Endodermal cell (in vitro differentiated cells): ENCODE data around the gene TDRD3. TPM values are rescaled to one million over a fixed set of nuclear protein-coding genes. Genes with fewer than 3 reads are reported as not detected.
"Not testable (repeated sequence)": the region's sequence is repeated elsewhere in the genome, so short reads cannot be mapped to it uniquely, and the experiment has no call there.

ENCODE experiments used
- DNase-seq: peaks from one replicate; pipeline ENCODE4 v3.0.0-alpha.2; 2017
- H3K27ac ChIP-seq: 2 replicates; pipeline ENCODE4 v1.5.1; 2013; ENCODE audit warnings: mild to moderate bottlenecking, low read depth, low read length, moderate library complexity
- H3K27me3 ChIP-seq: 2 replicates; pipeline ENCODE4 v1.6.1; 2013; ENCODE audit warnings: mild to moderate bottlenecking, low read length, moderate library complexity; ENCODE audit not compliant: insufficient read depth, control insufficient read depth, poor library complexity, severe bottlenecking
- H3K36me3 ChIP-seq: 2 replicates; pipeline ENCODE4 v1.7.0; 2013; ENCODE audit warnings: mild to moderate bottlenecking, low read length, moderate library complexity; ENCODE audit not compliant: control insufficient read depth, insufficient read depth
- H3K4me1 ChIP-seq: one replicate; pipeline ENCODE4 v1.7.0; 2013; ENCODE audit warnings: low read length; ENCODE audit not compliant: control insufficient read depth, insufficient read depth
- H3K4me3 ChIP-seq: 2 replicates; pipeline ENCODE4 v1.5.1; 2013; ENCODE audit warnings: mild to moderate bottlenecking, low read length, moderate library complexity
- H3K9ac ChIP-seq: 2 replicates; pipeline ENCODE4 v1.6.1; 2013; ENCODE audit warnings: mild to moderate bottlenecking, low read length, moderate library complexity; ENCODE audit not compliant: poor library complexity, severe bottlenecking; ENCODE audit errors: extremely low read depth
- H3K9me3 ChIP-seq: 2 replicates; pipeline ENCODE4 v1.6.1; 2013; ENCODE audit warnings: mild to moderate bottlenecking, low read length, moderate library complexity; ENCODE audit not compliant: control insufficient read depth
- H3K27ac Mint-ChIP-seq: 2 replicates; pipeline ENCODE4 v1.8.0; 2020; ENCODE audit warnings: mixed read lengths
- H3K27me3 Mint-ChIP-seq: 2 replicates; pipeline ENCODE4 v1.8.0; 2021; ENCODE audit warnings: mild to moderate bottlenecking, mixed read lengths; ENCODE audit not compliant: insufficient read depth
- H3K36me3 Mint-ChIP-seq: 2 replicates; pipeline ENCODE4 v1.8.0; 2020; ENCODE audit warnings: low read depth, mixed read lengths
- H3K4me1 Mint-ChIP-seq: 2 replicates; pipeline ENCODE4 v1.8.0; 2020; ENCODE audit warnings: mixed read lengths
- H3K4me3 Mint-ChIP-seq: 2 replicates; pipeline ENCODE4 v1.8.0; 2020; ENCODE audit warnings: mild to moderate bottlenecking, moderate library complexity, mixed read lengths
- H3K9me3 Mint-ChIP-seq: 2 replicates; pipeline ENCODE4 v1.8.0; 2020; ENCODE audit warnings: mild to moderate bottlenecking, mixed read lengths
- WGBS, 2 experiments: methylation state at CpG; one replicate each; pipeline versions ENCODE4 v1.1.5 to v1.1.7; 2013; ENCODE audit warnings: missing lambda C conversion rate in 2 of 2, mixed read lengths in 1 of 2; ENCODE audit not compliant: insufficient coverage in 1 of 2, insufficient read length in 1 of 2; 5-methylcytosine and 5-hydroxymethylcytosine counted together
- total RNA-seq, 2 donors: library from RNA; stranded (reverse); fragmentation: NEBNext Ultra II Directional in 1 of 2; extraction: Animal tissue kit (Norgen Biotek cat#: 25700) in 1 of 2; gene quantifications; 2 replicates in 1 of 2; 3 replicates in 1 of 2; pipeline ENCODE4 v1.2.1, GENCODE V29; 2021
- TF ChIP-seq, protein P1 (sequence below): fragments of 200-600 bp; sonication (generic); conservative IDR thresholded peaks from 2 replicates; pipeline ENCODE4 v1.5.0; 2021; ENCODE audit warnings: antibody characterized with exemption, mild to moderate bottlenecking

TDRD3 gene
- total RNA-seq, 2 donors from 2014 or later: 25.3 to 36.1 TPM

DNA sequence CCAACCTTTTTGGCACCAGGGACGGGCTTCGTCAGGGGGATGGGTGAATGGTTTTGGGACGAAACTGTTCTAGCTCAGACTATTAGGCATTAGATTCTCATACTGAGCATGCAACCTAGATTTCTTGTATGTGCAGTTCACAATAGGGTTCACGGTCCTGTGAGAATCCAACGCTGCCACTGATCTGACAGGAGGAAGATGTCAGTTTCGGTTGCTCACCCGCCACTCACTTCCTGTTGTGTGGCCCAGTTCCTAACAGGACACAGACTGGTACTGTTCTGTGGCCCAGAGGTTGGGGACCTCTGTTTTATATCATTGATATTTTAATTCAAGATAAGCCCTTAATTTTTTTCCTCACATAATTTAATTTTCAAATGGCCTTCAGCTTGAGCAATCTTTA lies 26.7 kb upstream of the TDRD3 start:
- no peak for DNase-seq
- Mint-ChIP-seq H3K9me3 (peaks cover 2% of the 10 kb centered on the region), H3K4me1 (no peaks in the 10 kb centered on the region), H3K4me3 (no peak overlapping the region), H3K36me3 (no peaks in the 10 kb centered on the region), H3K27me3 (no peaks in the 10 kb centered on the region), H3K27ac (no peak overlapping the region)
- H3K36me3 ChIP-seq: no peaks in the 10 kb centered on the region
- TF ChIP-seq, protein P1, sequence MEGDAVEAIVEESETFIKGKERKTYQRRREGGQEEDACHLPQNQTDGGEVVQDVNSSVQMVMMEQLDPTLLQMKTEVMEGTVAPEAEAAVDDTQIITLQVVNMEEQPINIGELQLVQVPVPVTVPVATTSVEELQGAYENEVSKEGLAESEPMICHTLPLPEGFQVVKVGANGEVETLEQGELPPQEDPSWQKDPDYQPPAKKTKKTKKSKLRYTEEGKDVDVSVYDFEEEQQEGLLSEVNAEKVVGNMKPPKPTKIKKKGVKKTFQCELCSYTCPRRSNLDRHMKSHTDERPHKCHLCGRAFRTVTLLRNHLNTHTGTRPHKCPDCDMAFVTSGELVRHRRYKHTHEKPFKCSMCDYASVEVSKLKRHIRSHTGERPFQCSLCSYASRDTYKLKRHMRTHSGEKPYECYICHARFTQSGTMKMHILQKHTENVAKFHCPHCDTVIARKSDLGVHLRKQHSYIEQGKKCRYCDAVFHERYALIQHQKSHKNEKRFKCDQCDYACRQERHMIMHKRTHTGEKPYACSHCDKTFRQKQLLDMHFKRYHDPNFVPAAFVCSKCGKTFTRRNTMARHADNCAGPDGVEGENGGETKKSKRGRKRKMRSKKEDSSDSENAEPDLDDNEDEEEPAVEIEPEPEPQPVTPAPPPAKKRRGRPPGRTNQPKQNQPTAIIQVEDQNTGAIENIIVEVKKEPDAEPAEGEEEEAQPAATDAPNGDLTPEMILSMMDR: no peak
- 86 to 94% methylated on average over 3 to 7 of the region's 7 CpGs for WGBS, 2 experiments
- H3K27ac ChIP-seq: no peak overlapping the region
- H3K9ac ChIP-seq: no peak overlapping the region
- H3K4me3 ChIP-seq: no peak overlapping the region
- no peaks in the 10 kb centered on the region for H3K9me3 ChIP-seq
- H3K4me1 ChIP-seq: no peaks in the 10 kb centered on the region
- no peaks in the 10 kb centered on the region for H3K27me3 ChIP-seq

DNA sequence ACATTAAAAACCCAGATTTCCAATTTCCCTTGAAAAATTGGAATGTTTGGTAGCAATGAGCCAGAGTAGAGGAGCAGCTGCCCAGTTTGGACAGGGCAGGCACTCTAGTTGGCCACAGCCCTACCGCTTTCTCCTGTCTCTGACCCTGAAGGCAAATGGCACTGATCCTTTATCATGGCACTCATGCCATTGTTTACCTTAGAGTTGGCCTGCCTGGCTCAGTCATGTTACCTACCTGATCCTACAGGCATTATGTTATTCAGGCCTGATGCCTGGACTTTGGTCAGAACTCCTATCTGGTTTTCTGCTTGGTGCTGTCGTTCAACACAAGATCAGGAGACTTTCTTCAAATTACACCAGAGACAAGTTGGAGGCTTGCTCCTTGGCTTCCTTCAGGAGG lies 24.9 kb upstream of the TDRD3 start:
- WGBS, 2 experiments: 81 to 100% methylated on average over 2 of the region's 2 CpGs

DNA sequence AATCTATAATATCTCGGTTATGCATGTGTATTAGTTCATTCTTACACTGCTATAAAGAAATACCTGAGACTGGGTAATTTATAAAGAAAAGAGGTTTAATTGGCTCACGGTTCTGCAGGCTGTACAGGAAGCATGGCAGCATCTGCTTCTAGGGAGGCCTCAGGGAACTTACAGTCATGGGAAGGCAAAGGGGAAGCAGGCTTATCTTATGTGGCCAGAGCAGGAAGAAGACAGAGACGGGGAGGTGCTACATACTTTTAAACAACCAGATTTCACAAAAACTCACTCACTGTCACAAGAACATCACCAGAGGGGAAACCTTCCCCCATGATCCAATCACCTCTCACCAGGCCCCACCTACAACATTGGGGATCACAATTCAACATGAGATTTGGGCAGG lies 17.7 kb upstream of the TDRD3 start:
- H3K9me3 Mint-ChIP-seq, H3K36me3 ChIP-seq, H3K4me3 ChIP-seq, H3K27me3 ChIP-seq, H3K27ac ChIP-seq, H3K4me1 ChIP-seq, H3K27me3 Mint-ChIP-seq, H3K27ac Mint-ChIP-seq, H3K9ac ChIP-seq, DNase-seq, H3K4me3 Mint-ChIP-seq, H3K9me3 ChIP-seq, H3K36me3 Mint-ChIP-seq: not testable (repeated sequence)
- 93 to 100% methylated on average over 1 to 2 of the region's 3 CpGs for WGBS, 2 experiments
- peaks cover 16% of the 10 kb centered on the region for H3K4me1 Mint-ChIP-seq

More for the DNA sequence above, 24.9 kb upstream of the TDRD3 start:
- Histone ChIP-seq H3K4me1 (no peaks in the 10 kb centered on the region), H3K27ac (no peak overlapping the region), H3K27me3 (no peaks in the 10 kb centered on the region), H3K36me3 (no peaks in the 10 kb centered on the region), H3K4me3 (no peak overlapping the region), H3K9ac (no peak overlapping the region), H3K9me3 (no peaks in the 10 kb centered on the region)
- no peaks in the 10 kb centered on the region for H3K36me3 Mint-ChIP-seq
- no peaks in the 10 kb centered on the region for H3K4me1 Mint-ChIP-seq
- H3K9me3 Mint-ChIP-seq: peaks cover 6% of the 10 kb centered on the region
- no peaks in the 10 kb centered on the region for H3K27me3 Mint-ChIP-seq
- TF ChIP-seq, protein P1: no peak
- DNase-seq: no peak
- no peak overlapping the region for H3K27ac Mint-ChIP-seq
- H3K4me3 Mint-ChIP-seq: no peak overlapping the region
